Panc1 (cell line): ENCODE measurements around the gene TBX21. TPM values are rescaled to one million over a fixed set of nuclear protein-coding genes. Genes with fewer than 3 reads are reported as not detected.

ENCODE experiments used
- ATAC-seq: fragments of 200-7000 bp; cut with Tn5 transposase; 2 replicates; pipeline ENCODE4 v1.9.1; 2020; ENCODE audit warnings: mild to moderate bottlenecking, moderate library complexity
- BruUV-seq: library from RNA; stranded (reverse); fragments of 400-500 nt; replicated peaks from 2 replicates; lab custom pipeline; 2021; lab: Mats Ljungman, UMichigan
- CTCF ChIA-PET: fragments of 300-600 bp; sonication (Branson Sonifier 250); formaldehyde crosslinking; loops from one replicate; lab custom pipeline; 2022; ENCODE audit warnings: antibody characterized with exemption; lab: Charles Lee
- POLR2A ChIA-PET: fragments of 300-600 bp; sonication (Branson Sonifier 250); formaldehyde crosslinking; loops from one replicate; lab custom pipeline; 2022; ENCODE audit warnings: antibody characterized with exemption; lab: Charles Lee
- DNase-seq: peaks from one replicate; pipeline ENCODE4 v3.0.0-alpha.2; 2010; ENCODE audit warnings: low read depth, low spot score
- H3K27ac ChIP-seq: 2 replicates; pipeline ENCODE4 v1.5.1; 2011; ENCODE audit warnings: mild to moderate bottlenecking, low read length, inconsistent platforms
- H3K27me3 ChIP-seq: fragments of 200-500 bp; sonication (Bioruptor generic); 2 replicates; pipeline ENCODE4 v1.6.0; 2014; ENCODE audit warnings: low read length, inconsistent platforms; ENCODE audit not compliant: control insufficient read depth, insufficient read depth
- H3K36me3 ChIP-seq: fragments of 200-500 bp; sonication (Bioruptor generic); 2 replicates; pipeline ENCODE4 v1.5.1; 2014; ENCODE audit warnings: inconsistent platforms, mild to moderate bottlenecking, low read length, moderate library complexity; ENCODE audit not compliant: control insufficient read depth, insufficient read depth
- H3K4me1 ChIP-seq: 2 replicates; pipeline ENCODE4 v1.5.1; 2011; ENCODE audit warnings: inconsistent platforms, mild to moderate bottlenecking, low read length, moderate library complexity; ENCODE audit not compliant: control insufficient read depth, insufficient read depth
- H3K4me3 ChIP-seq, 2 experiments: 2 replicates each; pipeline ENCODE4 v1.5.1; 2011 to 2012; ENCODE audit warnings: low read depth in 2 of 2, low read length in 2 of 2, mild to moderate bottlenecking in 2 of 2, inconsistent platforms in 1 of 2, moderate library complexity in 1 of 2
- H3K9me3 ChIP-seq: fragments of 200-500 bp; sonication (Bioruptor generic); 2 replicates; pipeline ENCODE4 v1.5.1; 2014; ENCODE audit warnings: low read depth, mild to moderate bottlenecking, inconsistent platforms, low read length, moderate library complexity; ENCODE audit not compliant: control insufficient read depth, insufficient read depth
- POLR2AphosphoS5 ChIP-seq: IDR thresholded peaks from 2 replicates; pipeline ENCODE4 v1.6.1; 2012; ENCODE audit warnings: mild to moderate bottlenecking, low read depth, low read length, moderate library complexity
- SIN3A ChIP-seq: IDR thresholded peaks from 2 replicates; pipeline ENCODE4 v1.6.1; 2012; ENCODE audit warnings: low read depth, mild to moderate bottlenecking, low read length, moderate library complexity, borderline replicate concordance; ENCODE audit not compliant: insufficient read depth
- TCF7L2 ChIP-seq: IDR thresholded peaks from 2 replicates; pipeline ENCODE4 v1.6.1; 2011; ENCODE audit warnings: mild to moderate bottlenecking, low read depth, low read length, inconsistent platforms
- in situ Hi-C: cut with HindIII; loops from 2 replicates; pipeline ENCODE4 v1.10.0; 2016; ENCODE audit warnings: low sequenced_read_pairs, low pct_unique_long_range_greater_than_20kb
- intact Hi-C: fragments of 100-400 bp; cut with micrococcal nuclease; formaldehyde crosslinking; loops from one replicate; pipeline ENCODE4 v1.10.0; 2022; ENCODE audit not compliant: unreplicated experiment
- total RNA-seq: library from RNA; stranded (reverse); gene quantifications from one replicate; pipeline ENCODE4 v1.2.1, GENCODE V29; 2021; ENCODE audit not compliant: unreplicated experiment
- TF ChIP-seq, protein P1 (sequence below), 2 experiments: IDR thresholded peaks; 2 replicates each; pipeline ENCODE4 v1.6.1; 2011 to 2012; ENCODE audit warnings: low read depth in 2 of 2, control low read depth in 1 of 2, low read length in 1 of 2, mild to moderate bottlenecking in 1 of 2, moderate library complexity in 1 of 2; ENCODE audit not compliant: insufficient read depth in 1 of 2
- TF ChIP-seq, protein P2 (sequence below): fragments of 450-650 bp; IDR thresholded peaks from 2 replicates; pipeline ENCODE4 v1.5.1; 2017; ENCODE audit warnings: mild to moderate bottlenecking

The TBX21 gene
- total RNA-seq, 1 experiment from 2014 or later: 0.10 TPM

- peaks cover 22% of the 10 kb centered on the region for H3K4me1 ChIP-seq
- no peak overlapping the region for H3K4me3 ChIP-seq
- no peak overlapping the region for H3K27ac ChIP-seq
- peaks cover 13% of the 10 kb centered on the region; the same call in 1 of the 2 replicates for H3K36me3 ChIP-seq
- no peaks in the 10 kb centered on the region for H3K27me3 ChIP-seq
- ATAC-seq (peak; percentile 56), DNase-seq (no peak)
- no TSS peak for BruUV-seq
- H3K9me3 ChIP-seq: no peaks in the 10 kb centered on the region
- intact Hi-C loops: no loop called here
- TF ChIP-seq, protein P1, sequence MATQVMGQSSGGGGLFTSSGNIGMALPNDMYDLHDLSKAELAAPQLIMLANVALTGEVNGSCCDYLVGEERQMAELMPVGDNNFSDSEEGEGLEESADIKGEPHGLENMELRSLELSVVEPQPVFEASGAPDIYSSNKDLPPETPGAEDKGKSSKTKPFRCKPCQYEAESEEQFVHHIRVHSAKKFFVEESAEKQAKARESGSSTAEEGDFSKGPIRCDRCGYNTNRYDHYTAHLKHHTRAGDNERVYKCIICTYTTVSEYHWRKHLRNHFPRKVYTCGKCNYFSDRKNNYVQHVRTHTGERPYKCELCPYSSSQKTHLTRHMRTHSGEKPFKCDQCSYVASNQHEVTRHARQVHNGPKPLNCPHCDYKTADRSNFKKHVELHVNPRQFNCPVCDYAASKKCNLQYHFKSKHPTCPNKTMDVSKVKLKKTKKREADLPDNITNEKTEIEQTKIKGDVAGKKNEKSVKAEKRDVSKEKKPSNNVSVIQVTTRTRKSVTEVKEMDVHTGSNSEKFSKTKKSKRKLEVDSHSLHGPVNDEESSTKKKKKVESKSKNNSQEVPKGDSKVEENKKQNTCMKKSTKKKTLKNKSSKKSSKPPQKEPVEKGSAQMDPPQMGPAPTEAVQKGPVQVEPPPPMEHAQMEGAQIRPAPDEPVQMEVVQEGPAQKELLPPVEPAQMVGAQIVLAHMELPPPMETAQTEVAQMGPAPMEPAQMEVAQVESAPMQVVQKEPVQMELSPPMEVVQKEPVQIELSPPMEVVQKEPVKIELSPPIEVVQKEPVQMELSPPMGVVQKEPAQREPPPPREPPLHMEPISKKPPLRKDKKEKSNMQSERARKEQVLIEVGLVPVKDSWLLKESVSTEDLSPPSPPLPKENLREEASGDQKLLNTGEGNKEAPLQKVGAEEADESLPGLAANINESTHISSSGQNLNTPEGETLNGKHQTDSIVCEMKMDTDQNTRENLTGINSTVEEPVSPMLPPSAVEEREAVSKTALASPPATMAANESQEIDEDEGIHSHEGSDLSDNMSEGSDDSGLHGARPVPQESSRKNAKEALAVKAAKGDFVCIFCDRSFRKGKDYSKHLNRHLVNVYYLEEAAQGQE (IDR thresholded peaks at IDR 0.05; ENCODE audit: insufficient read depth in 1 of 2, low read depth in 2 of 2, low read length in 1 of 2): no peak
- TF ChIP-seq TCF7L2: peak; percentile 26; the same call in 1 of the 2 replicates
- POLR2A ChIA-PET: no interaction called here
- in situ Hi-C loops: no loop called here
- CTCF ChIA-PET: interaction anchor here (0.7 to 2.0 kb wide), 2 partner anchors 10 kb away, joined by 4 to 5 read pairs; no protein-coding TSS in a partner anchor
Observed at GRCh38 chr17:47687748-47688147, 45.3 kb upstream of the TBX21 start.

- H3K36me3 ChIP-seq: no peaks in the 10 kb centered on the region
- no peaks in the 10 kb centered on the region for H3K27me3 ChIP-seq
- BruUV-seq: no TSS peak
- no peak overlapping the region for H3K4me3 ChIP-seq
- no peak overlapping the region for H3K27ac ChIP-seq
- ChIA-PET POLR2A (no interaction called here), CTCF (no interaction called here)
- intact Hi-C loops: no loop called here
- DNase-seq (no peak), ATAC-seq (no peak)
- TF ChIP-seq TCF7L2 (no peak), POLR2AphosphoS5 (no peak), SIN3A (no peak)
- TF ChIP-seq, protein P1 (IDR thresholded peaks at IDR 0.05; ENCODE audit: insufficient read depth in 1 of 2, low read depth in 2 of 2, low read length in 1 of 2): no peak
- TF ChIP-seq, protein P2, sequence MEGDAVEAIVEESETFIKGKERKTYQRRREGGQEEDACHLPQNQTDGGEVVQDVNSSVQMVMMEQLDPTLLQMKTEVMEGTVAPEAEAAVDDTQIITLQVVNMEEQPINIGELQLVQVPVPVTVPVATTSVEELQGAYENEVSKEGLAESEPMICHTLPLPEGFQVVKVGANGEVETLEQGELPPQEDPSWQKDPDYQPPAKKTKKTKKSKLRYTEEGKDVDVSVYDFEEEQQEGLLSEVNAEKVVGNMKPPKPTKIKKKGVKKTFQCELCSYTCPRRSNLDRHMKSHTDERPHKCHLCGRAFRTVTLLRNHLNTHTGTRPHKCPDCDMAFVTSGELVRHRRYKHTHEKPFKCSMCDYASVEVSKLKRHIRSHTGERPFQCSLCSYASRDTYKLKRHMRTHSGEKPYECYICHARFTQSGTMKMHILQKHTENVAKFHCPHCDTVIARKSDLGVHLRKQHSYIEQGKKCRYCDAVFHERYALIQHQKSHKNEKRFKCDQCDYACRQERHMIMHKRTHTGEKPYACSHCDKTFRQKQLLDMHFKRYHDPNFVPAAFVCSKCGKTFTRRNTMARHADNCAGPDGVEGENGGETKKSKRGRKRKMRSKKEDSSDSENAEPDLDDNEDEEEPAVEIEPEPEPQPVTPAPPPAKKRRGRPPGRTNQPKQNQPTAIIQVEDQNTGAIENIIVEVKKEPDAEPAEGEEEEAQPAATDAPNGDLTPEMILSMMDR: no peak
- H3K9me3 ChIP-seq: no peaks in the 10 kb centered on the region
- H3K4me1 ChIP-seq: peaks cover 31% of the 10 kb centered on the region
- in situ Hi-C loops: no loop called here
Observed at GRCh38 chr17:47690121-47690520, 42.9 kb upstream of the TBX21 start.
